DOHH2 (cell line): ENCODE data around the gene TNFAIP3.

Source experiments
- CTCF ChIP-seq: fragments of 200-600 bp; sonication (generic); IDR thresholded peaks from one replicate; pipeline ENCODE4 v1.5.1; 2014; ENCODE audit warnings: antibody characterized with exemption, mild to moderate bottlenecking, low read depth, low read length; ENCODE audit not compliant: poor library complexity, severe bottlenecking
- EZH2phosphoT487 ChIP-seq: fragments of 200-600 bp; sonication (generic); IDR thresholded peaks from 2 replicates; pipeline ENCODE4 v1.6.1; 2017; ENCODE audit warnings: borderline replicate concordance, mild to moderate bottlenecking, antibody characterized with exemption, low read length, moderate library complexity, mixed read lengths

DNA sequence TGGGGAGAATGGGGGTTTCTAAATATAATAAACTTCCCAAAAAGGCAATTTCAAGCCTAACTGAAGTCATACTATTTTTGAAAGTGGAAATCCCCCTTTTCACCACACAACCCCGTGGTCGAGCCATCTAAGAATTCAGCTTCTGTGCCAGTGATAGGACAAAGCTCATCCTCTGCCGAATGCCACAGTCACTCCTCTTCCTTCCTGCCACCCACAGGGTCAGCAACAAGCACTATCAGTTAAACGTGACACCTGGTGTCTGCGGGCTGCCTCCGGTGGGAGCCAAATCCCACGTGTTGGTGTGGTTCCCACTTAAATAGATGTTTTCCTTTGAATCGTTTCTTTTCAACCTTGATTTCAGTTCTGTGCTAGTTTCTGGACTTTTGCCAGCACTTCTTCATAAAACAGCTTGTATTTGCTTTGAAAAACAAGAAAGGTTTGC is 60.7 kb downstream of the TNFAIP3 start:
- TF ChIP-seq CTCF = no peak
- no peak for TF ChIP-seq EZH2phosphoT487
